Transverse colon (tissue), 4 donors: ENCODE data around the gene CD209. TPM values are rescaled to one million over a fixed set of nuclear protein-coding genes. Genes with fewer than 3 reads are reported as not detected.

Experiments used
- DNase-seq: peaks from one replicate; pipeline ENCODE4 v3.0.0-alpha.2; 2019
- H3K27ac ChIP-seq, 4 donors: fragments of 200-600 bp; sonication (generic); 2 replicates each; pipeline ENCODE4 v1.5.1; 2016 to 2018; ENCODE audit warnings: inconsistent platforms in 4 of 4
- H3K27me3 ChIP-seq: fragments of 200-600 bp; sonication (generic); 2 replicates; pipeline ENCODE4 v1.5.1; 2017; ENCODE audit warnings: inconsistent platforms
- H3K36me3 ChIP-seq, 4 donors: fragments of 200-600 bp; sonication (generic); 2 replicates each; pipeline ENCODE4 v1.5.1; 2017 to 2019; ENCODE audit warnings: inconsistent platforms in 4 of 4
- H3K4me1 ChIP-seq, 4 donors: fragments of 200-600 bp; sonication (generic); 2 replicates each; pipeline ENCODE4 v1.5.1; 2017 to 2020; ENCODE audit warnings: inconsistent platforms in 4 of 4
- H3K4me3 ChIP-seq, 4 donors: fragments of 200-600 bp; sonication (generic); 1 replicate in 1 of 4; 2 replicates in 3 of 4; pipeline versions ENCODE4 v1.5.1 to v1.6.1; 2017 to 2019; ENCODE audit warnings: inconsistent platforms in 4 of 4
- H3K9me3 ChIP-seq, 2 donors: fragments of 200-600 bp; sonication (generic); 2 replicates each; pipeline ENCODE4 v1.5.1; 2017 to 2019; ENCODE audit warnings: inconsistent platforms in 2 of 2
- CTCF ChIP-seq, 5 experiments: fragments of 200-600 bp in 3 of 5; fragments of 450-650 bp in 2 of 5; sonication (generic) in 3 of 5; IDR thresholded peaks; 1 replicate in 2 of 5; 2 replicates in 3 of 5; pipeline ENCODE4 v1.5.1; 2016 to 2017; ENCODE audit warnings: antibody characterized with exemption in 5 of 5, inconsistent platforms in 3 of 5, mild to moderate bottlenecking in 2 of 5, moderate library complexity in 1 of 5
- EP300 ChIP-seq: sonication (generic); formaldehyde crosslinking; IDR thresholded peaks from one replicate; pipeline ENCODE4 v1.6.1; 2017; ENCODE audit warnings: antibody characterized with exemption, low read depth
- POLR2A ChIP-seq: fragments of 450-650 bp; IDR thresholded peaks from one replicate; pipeline ENCODE4 v1.6.1; 2016; ENCODE audit warnings: antibody characterized with exemption, mild to moderate bottlenecking, moderate library complexity
- POLR2AphosphoS5 ChIP-seq, 3 donors: sonication (generic); formaldehyde crosslinking; IDR thresholded peaks; one replicate each; pipeline ENCODE4 v1.6.1; 2016; ENCODE audit warnings: antibody characterized with exemption in 3 of 3
- WGBS, 2 donors: methylation state at CpG; one replicate each; pipeline ENCODE4 v1.1.5; 2018; ENCODE audit warnings: low coverage in 1 of 2; 5-methylcytosine and 5-hydroxymethylcytosine counted together
- in situ Hi-C, 4 donors: fragments of 200-750 bp; cut with MboI; loops; one replicate each; pipeline versions ENCODE4 v1.15.0 to v1.15.1; 2017; ENCODE audit warnings: low sequenced_read_pairs in 3 of 4, low pct_ligation_motif_present in 1 of 4, low pct_unique_long_range_greater_than_20kb in 1 of 4
- intact Hi-C: fragments of 100-400 bp; cut with DNase I; formaldehyde crosslinking; loops from one replicate; pipeline ENCODE4 v1.15.1; 2023; ENCODE audit warnings: low total_unique reads
- total RNA-seq, 4 donors: library from RNA; depleted of rRNA; stranded (reverse); fragments of >200 nt; gene quantifications; one replicate each; pipeline ENCODE4 v1.1.0, GENCODE V29; 2016

CD209 gene
- total RNA-seq, 4 donors from 2014 or later: 1.00 to 9.4 (median 4.4) TPM

- Histone ChIP-seq H3K9me3 (peaks cover 12 to 18% of the 10 kb centered on the region in 2 donors), H3K4me1 (no peaks in the 10 kb centered on the region), H3K36me3 (no peaks in the 10 kb centered on the region), H3K4me3 (no peak within 1 kb of the TSS), H3K27me3 (no peaks in the 10 kb centered on the region), H3K27ac (no peak within 1 kb of the TSS)
- intact Hi-C loops (no loop called here), in situ Hi-C loops (no loop called here)
- 65 to 87% methylated on average over 3 to 8 of the region's 8 CpGs for WGBS, 2 donors
- DNase-seq: no peak
- TF ChIP-seq CTCF (IDR thresholded peaks at IDR 0.05) (no peak), POLR2AphosphoS5 (IDR thresholded peaks at IDR 0.05) (no peak), POLR2A (no peak), EP300 (no peak)
Measured at GRCh38 chr19:7762719-7763293, 15.5 kb upstream of the CD209 start, which contains the start of gene CLEC4M. Gene CLEC4M, plus strand, starts transcription at chr19:7763243. Its CDS starts 24 bp downstream, at chr19:7763267.

GRCh38 chr19:7759156-7759555 is 11.8 kb upstream of the CD209 start:
- Histone ChIP-seq H3K36me3 (no peaks in the 10 kb centered on the region), H3K4me1 (no peaks in the 10 kb centered on the region), H3K4me3 (no peak overlapping the region), H3K27ac (no peak overlapping the region), H3K9me3 (peaks cover 15 to 33% of the 10 kb centered on the region in 2 donors), H3K27me3 (no peaks in the 10 kb centered on the region)
- in situ Hi-C loops (no loop called here), intact Hi-C loops (no loop called here)
- no peak for DNase-seq
- WGBS, 2 donors: 93% methylated on average over 1 of the region's 1 CpG; no CpG with 5 or more reads in 1 of the 2 donors
- TF ChIP-seq POLR2A (no peak), POLR2AphosphoS5 (IDR thresholded peaks at IDR 0.05) (no peak), EP300 (no peak), CTCF (IDR thresholded peaks at IDR 0.05) (no peak)

- in situ Hi-C loops (no loop called here), intact Hi-C loops (no loop called here)
- TF ChIP-seq EP300 (no peak), CTCF (IDR thresholded peaks at IDR 0.05) (no peak), POLR2AphosphoS5 (IDR thresholded peaks at IDR 0.05) (no peak), POLR2A (no peak)
- no peak for DNase-seq
- H3K4me3 ChIP-seq: no peak overlapping the region
- WGBS, 2 donors: 77% methylated on average over 3 of the region's 3 CpGs; no CpG with 5 or more reads in 1 of the 2 donors
- no peaks in the 10 kb centered on the region for H3K36me3 ChIP-seq
- H3K4me1 ChIP-seq: no peaks in the 10 kb centered on the region
- H3K27ac ChIP-seq: no peak overlapping the region
- H3K27me3 ChIP-seq: no peaks in the 10 kb centered on the region
- H3K9me3 ChIP-seq: peaks cover 15 to 33% of the 10 kb centered on the region in 2 donors
Measured at GRCh38 chr19:7757358-7757757, 10.0 kb upstream of the CD209 start.

GRCh38 chr19:7756258-7756657 is 8.9 kb upstream of the CD209 start:
- H3K27ac ChIP-seq: no peak overlapping the region
- in situ Hi-C loops (no loop called here), intact Hi-C loops (no loop called here)
- no peaks in the 10 kb centered on the region for H3K27me3 ChIP-seq
- no peaks in the 10 kb centered on the region for H3K4me1 ChIP-seq
- 47 to 53% methylated on average over 3 to 4 of the region's 4 CpGs for WGBS, 2 donors
- H3K4me3 ChIP-seq: no peak overlapping the region
- no peak for TF ChIP-seq POLR2AphosphoS5 (IDR thresholded peaks at IDR 0.05)
- H3K36me3 ChIP-seq: no peaks in the 10 kb centered on the region
- no peak for DNase-seq
- peaks cover 15 to 33% of the 10 kb centered on the region in 2 donors for H3K9me3 ChIP-seq
